ENCODE results near the gene SHC4.
A peak's percentile ranks its signal among the peaks of the same experiment; 100 is the strongest.
"Not testable (repeated sequence)": the region's sequence is repeated elsewhere in the genome, so short reads cannot be mapped to it uniquely, and the experiment has no call there.

Gene SHC4

DNA sequence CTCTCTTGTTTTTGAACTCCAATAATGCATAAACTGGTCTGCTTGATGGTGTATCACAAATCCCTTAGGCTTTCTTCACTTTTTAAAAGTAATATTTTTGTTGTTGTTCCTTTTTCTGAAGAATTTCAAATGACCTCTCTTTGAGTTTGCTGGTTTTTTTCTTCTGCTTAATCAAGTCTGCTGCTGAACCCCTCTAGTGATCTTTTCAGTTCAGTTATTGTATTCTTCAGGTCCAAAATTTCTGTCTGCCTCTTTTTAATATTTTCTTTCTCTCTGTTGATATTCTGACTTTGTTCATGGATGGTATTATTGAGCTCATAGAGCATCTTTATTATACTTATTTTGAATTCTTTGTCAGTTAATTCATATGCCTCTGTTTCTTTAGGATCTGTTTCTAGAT is 131.1 kb downstream of the SHC4 start:
- DNase-seq = no peak

DNA sequence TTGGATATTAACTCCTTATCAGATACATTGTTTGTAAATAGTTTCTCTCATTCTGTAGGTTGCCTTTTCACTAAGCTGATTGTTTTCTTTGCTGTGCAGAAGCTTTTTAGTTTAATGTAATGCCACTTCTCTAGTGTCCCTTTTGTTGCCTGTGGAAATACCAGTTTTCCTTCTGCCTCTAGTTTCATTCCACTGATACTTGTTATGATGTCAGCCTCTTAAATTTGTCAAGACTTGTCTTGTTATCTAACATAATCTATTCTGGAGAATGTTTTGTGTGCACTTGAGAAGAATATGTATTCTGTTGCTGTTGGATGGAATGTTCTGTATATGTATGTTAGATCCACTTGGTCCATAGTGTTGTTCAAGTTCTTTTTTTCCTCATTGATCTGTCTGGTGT is 134.8 kb downstream of the SHC4 start:
- DNase-seq = no peak

DNA sequence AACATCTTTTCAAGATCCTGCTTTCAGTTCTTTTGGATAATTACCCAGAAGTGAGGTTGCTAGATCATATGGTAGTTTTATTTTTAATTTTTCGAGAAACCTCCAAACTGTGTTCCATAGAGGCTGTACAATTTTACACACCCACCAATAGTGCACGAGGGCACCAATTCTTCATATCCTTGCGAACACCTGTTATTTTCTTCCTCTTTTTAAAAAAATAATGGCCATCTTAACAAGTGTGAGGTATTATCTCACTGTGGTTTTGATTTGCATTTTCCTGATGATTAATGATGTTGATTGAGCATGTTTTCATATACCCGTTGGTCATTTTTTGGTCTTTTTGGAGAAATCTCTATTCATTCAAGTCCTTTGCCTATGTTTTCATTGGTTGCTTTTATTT is 135.2 kb downstream of the SHC4 start:
- DNase-seq = no peak

DNA sequence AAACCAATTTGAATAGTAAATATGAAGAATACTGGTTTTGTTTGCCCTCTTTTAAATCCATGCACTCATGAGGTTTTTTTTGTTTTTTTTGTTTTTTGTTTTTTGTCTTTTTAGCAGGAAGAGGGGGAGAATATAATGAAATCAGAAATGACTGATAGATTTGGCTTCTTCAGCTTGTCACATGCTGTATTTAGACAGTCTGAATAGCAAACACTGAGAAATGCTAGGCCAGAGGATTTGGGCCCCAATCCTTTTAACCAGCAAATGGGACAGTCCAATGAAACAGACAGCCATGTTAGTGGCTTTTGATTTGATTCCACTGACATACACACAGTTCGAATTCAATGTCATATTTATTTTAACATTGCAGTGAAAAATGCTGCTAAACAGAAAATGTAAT is 138.6 kb downstream of the SHC4 start:
- no peak for DNase-seq

DNA sequence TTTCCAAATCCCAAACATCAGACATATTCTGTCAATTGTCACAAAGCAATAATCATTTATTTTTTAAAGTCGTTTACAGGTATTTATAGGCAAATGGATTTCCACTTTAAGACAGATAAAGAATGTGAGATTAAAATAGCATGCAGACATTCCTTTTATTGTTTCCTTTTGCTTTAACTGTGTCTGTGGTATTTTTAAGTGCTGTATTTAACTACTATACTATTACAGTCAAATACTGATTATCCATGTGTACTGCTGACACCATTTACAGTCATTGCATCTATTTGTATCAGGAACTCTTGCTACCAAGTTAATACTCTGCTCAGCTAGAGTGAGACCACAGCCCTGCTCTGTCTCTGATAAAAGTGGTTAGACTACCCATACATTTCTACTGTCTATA is 140.0 kb downstream of the SHC4 start:
- no peak for DNase-seq

DNA sequence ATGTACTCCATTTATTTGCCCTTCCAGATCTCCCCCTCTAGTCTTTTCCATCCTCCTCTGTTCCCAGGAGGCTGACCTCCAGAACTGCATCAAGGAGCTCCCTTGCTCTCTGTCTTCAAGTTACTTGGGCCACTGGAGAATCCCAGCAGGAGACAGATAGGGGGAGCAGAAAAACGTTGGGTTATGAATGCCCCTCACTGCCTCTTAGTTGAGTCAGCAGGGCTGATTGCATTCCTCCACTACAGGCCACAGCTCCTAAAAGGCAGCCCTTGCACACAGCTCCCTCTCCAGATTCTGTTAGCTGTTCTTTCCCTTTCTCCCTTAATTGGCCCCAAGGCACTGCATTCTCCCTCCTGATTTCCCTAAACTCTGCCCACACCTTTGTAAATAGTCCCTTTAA is 140.5 kb downstream of the SHC4 start:
- DNase-seq = no peak

DNA sequence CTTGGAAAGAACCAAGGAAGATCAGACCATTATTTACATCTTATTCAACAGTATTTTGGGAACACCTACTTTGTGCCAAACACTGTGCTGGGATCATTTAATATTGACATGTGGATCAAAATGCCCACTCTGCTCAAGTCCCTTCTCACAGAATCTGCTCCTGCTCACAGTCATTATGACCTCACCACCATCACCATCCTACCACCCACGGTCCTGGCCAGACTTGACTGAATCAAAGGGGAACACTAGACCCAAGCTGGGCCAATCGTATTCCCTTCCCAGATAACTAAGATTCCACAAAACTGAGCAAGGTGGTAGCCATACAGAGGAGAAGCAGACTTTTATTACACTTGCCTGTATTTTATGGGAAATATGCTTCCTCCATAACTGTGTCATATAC is 149.4 kb downstream of the SHC4 start:
- no peak for DNase-seq

DNA sequence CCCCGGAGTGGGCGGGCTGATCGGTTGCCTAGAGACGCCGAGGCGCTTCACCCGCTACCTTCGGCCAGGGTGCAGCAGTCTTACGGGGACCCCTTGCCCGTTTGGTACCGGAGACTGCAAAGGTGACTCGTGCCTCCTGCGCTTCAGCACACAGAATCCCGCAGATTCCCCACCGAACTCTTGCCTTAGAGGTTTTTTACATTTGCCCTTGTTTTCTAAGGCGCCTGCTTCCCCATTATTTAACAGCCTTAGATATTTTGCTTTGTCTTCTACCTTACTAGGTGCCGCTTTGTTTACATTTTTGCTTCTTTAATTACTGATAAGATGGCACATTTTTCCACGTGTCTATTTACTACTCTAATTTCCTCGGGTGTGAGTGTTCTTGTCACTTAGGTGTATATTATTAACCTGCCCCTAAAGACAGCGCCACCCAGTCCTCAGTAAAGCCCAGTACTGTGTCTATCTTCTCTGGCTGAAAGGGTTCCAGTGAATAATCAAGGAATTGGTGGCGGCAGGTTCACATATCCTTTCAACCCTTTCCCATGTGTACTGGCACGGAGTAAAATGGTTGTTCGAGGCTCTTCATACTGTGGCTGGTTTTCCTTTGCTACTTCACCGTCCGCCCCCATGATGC is 152.3 kb downstream of the SHC4 start:
- no peak for DNase-seq

DNA sequence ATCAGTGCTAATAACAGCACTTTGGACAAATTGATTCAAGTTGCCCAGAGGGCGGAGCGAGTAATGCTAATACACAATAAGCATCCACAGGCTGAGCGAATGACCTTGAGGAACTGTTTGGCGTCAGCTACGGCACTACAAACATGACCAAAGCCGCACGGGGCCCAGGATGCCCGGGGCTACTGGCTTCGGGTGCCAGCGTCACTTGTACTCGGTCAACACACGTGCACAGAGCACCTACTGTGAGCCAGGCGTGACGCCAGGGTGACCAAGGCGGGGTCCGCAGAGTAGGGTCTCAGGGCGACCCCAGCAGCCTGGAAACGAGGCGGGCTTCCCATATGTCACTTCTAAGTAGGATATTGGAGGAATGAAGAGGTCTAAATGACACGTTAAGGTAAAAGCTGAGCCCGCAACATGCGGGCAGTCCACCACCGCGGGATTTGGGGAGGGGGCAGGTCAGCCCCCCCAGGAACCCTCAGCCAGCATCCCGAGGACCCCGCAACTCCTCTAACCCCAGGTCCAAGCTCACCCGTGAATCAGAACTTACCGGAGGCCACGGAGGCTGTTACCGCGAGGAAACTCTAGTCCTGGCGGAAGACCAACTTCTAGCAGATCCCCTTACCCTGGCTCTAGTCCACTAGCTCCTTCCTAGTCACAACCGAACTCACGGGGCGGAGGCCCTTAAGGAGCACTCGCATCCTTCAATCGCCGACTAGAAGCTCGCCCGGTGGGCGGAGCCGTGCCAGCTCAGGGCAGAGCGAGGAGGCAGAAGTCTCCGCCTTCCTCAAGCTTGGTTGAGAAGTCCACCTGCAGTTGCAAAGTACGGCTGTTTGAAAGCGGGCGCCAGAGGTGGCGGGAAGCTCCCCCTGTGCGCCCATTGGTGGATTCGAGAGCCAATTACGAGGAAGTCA is 153.1 kb downstream of the SHC4 start, which contains the start of gene CEP152:
CEP152 (minus strand) TSS at position 656 of the 911 bp plus-strand sequence. CDS start 5,420 bp downstream, outside the sequence.
- peak; percentile 99 for DNase-seq

DNA sequence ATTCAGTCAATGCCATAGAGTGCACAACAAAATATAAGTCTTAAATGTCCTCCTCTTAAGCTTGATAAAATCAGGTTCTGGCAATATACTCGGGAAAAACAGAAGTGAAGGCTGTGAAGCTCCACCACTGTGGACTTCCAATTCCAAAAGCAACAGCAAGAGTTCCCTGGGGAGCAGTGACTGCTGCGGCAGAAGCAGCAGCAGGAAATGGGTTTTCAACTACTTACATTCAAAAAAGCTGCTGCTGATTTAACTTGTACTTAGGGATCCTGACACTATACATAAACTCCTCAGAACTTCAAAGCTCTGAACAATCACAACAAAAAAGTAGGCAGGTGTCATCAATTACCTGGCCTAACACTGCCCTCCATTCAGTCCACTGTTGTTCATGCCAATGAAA is 157.6 kb downstream of the SHC4 start:
- DNase-seq = peak; percentile 27

DNA sequence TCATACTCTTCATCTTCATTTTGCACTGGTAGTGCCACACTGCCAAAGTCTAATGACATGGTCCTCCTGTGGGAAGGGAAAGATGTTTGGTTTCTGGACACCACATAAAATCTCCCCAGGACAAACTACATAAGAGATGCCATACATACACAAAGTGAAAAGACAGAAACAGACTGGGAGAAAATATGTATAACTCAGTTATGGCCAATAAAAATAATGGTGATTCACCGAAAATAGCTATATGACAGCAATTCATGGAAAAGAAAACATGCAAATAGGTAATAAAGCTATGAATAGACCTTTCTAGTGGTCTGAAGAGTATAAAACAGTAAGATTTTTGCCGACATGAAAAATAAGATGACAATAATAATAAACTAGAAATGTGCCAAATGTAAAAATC is 158.1 kb downstream of the SHC4 start:
- DNase-seq = no peak

DNA sequence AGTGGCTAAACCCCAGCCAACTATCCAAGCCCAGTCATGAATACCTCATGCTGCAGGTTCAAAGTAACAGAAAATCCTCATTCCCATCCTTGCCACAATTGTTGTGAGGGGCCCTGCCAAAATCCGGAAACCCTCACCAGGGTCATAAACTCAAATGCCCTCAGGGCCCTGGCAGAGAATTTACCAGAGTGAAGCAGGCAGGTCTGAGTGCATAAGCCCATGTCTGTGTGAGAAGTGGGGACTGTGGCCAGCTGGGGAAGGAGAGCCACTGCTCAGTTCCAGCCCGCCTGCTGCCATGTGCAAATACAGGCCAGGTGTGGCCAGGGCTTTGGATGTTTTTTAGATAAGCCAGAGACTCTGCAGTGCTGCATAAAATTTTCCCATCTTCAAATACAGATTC is 159.8 kb downstream of the SHC4 start:
- no peak for DNase-seq

DNA sequence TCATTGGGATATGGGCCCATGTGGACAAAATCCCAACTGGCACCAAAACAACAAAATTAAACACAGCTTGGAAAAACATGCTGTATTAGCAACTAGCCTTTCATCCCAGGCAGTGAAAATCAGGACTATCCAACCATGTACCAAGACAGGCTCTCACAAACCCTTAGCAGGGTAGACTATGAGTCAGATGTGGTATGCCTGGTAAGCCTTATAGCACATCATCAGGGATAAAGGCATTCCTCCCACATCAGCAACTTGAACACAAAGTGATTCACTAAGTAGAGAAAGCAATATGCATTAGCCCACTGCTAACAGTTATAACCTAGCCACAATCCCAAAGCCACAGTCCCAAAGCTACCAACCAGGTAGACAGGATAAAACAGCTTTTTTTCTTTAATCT is 160.9 kb downstream of the SHC4 start:
- no peak for DNase-seq

DNA sequence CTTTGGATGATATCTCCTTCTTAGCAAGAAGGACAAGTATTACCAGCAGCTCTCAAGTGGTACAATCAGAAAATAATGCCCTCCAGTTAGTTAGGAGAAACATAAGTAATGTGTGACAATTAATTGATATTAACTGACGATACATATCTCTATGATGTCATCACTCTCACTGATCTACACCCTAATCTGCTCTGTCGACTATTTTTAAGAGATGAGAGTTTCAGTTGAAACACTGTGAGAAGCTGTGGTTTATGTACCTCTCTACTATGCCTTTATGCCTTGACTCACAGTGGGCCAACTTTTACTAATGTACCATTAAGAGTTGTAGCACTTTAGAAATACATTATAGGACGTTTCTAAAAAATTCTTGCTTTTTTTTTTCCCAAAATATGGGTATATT is 161.5 kb downstream of the SHC4 start:
- no peak for DNase-seq

DNA sequence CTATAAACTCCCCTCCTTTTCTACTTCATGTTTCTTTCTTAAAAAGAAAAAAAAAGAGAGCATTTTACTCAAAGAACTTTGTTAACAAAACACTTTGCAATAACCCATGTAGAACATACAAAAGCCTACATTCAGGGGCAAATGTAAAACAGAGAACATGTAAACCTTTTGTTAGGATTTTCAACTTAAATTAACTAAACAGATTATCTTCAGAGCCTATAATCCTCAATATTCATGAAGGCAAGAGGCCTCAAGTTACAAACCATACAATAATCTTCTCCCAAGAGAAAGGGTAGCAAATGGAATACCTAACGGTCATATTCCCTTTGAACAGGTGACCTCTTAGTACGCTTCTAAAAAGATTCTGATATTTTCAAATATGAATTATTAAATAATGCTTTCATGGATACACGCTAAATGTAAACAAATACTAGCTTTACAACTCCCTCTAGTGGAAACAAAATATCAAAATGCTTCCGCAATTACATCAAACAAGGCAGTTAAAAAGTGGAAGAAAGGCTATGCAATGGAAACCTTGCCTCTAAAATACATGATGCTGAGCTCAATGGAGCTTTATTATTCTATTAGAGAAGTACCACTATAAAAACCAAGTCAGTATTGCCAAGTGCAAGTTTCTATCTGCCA is 162.8 kb downstream of the SHC4 start:
- DNase-seq = no peak

DNA sequence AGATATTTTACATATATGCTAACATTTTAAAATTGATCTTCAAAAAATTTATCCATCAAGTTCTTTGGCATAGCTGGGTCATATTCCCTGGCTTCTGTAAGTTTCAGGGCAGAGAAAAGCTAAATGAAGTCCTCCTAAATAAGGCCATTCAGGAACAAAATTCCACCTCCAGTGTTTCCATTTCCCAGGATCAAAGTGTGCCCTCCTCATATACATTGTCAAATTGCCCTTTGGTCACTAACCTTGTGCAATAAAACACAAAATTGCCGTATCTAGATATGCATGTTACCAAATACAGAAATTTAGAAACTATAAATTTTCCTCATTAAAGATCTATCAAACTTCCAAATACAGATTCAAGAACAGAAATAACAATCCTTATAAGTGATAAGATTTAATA is 163.5 kb downstream of the SHC4 start:
- DNase-seq = no peak

DNA sequence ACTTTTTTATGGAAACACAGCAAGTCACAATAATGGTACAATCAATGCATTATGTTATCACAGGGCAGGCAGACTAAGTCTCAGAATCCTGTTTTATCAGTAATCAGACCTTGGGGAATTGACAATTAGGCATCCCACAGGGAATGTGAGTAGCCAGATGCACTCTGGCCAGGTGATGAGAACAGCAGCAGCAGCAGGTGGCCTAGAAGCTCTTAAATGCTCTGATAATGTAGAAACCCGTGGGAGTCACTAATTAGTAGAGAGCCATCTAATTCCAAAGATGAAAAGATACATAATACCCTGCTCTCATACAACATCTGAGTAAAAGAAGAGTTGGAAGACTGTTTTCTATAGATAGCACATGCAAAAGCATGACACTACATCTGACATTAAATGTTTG is 165.4 kb downstream of the SHC4 start:
- no peak for DNase-seq

DNA sequence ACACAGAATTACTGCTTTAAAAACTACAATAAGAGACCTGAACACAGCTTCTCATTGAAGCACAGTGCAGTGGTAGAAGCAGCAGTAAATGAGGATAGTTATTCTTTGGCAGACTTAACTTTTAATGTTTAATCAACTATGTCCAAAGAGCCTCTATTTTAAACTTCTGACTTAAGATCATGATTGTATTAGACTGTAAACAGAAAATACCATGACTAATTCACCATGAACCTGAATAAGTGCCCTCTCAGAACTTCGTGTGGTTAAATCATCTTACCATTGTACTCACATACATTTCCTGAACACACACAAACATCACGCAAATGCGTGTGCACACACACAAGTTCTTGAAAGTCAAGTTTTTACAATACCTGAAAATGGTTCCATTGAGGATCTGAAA is 166.8 kb downstream of the SHC4 start:
- no peak for DNase-seq

DNA sequence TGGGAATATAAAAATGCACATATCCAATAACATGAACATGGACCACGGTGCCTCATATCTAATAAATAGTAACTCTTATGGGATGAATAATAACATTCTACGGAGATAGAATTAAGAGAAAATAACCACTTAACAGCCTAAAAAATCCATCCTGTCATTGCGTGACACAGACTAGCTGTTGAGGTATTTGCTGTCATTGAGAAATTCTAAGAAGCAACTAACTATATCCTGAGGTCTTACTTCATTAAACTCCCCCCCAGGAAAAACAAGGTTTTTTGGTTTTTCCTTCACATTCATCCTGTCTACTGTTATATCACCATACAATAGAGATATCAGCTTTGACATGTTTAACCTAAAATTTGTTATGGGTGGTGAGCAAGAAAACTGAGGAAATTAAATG is 167.2 kb downstream of the SHC4 start:
- no peak for DNase-seq

DNA sequence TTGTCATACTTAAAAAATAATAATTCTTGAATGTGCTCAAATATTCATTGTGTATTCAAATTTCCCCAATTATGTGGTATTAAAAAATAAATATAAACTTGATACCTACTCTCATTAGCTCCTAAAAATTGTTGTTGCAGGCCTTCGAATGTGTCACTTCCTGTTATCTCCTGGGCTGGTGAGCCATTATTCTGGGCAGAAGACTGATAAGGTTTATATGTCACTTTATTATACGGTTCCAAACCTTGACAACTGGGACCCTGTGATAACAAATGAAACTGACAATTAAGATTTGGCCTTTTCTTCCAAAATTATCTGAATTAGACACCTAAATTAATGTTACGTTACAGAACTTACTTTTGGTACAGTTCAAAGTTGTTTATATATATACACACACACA is 167.8 kb downstream of the SHC4 start:
- DNase-seq = no peak

DNA sequence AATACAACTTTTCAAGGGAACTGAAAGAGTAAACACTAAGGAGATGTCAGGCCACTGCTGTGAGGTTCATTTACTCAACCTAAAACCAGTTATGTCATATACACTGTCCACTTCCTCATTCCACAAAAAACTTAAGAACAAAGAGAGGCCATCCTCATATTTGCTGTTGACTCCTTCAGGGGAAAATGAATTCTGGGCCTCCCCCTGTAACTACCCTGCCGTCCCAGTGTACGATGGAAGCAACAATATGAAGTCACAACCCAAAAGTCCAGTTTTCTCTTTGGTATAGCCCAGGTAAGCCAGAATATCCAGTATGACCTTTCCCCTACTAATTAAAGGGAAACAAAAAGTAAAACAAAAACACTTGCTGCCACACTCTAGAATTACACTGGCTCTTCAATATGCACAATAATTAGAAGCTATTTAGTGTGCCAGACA is 169.0 kb downstream of the SHC4 start:
- DNase-seq = no peak

DNA sequence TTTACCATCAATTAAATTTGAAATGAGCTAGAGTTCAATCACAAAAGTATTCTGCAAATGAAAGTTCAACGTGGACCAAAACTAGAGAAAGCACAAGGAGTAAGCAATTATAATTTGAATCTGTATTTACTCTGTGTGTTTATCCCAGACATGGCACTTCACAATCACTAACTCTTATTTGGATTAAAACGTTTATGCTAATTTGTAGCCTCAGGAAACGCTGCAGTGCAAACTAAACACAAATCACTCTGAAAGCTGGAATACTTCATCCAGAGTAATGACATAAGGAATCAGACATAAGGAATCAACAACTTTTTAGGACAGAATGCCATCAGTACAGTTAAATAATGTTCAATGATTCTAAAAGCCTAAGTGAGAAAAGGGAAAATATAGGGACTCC is 171.3 kb downstream of the SHC4 start:
- no peak for DNase-seq

DNA sequence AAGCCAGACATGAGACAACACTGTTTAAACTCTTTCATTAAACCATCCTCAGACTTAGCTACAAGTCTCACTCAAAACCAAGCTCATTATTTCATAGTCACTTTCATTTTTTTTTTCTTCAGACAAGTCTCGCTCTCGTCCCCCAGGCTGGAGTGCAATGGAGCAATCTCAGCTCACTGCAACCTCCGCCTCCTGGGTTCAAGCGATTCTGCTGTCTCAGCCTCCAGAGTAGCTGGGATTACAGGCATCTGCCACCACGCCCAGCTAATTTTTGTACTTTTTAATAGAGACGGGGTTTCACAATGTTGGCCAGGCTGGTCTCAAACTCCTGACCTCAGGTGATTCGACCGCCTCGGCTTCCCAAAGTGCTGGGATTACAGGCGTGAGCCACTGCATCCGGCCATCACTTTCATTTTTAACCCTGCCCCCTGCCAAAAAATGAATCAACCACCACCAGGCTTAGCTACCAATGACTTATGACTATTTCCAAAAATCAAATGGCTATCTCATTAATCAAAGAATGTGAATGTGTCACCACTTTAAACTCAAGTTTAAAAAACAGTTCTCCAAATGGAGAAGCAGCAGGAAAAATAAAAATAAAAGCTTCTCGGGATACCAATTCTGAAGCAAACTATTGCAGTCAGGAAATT is 173.1 kb downstream of the SHC4 start:
- not testable (repeated sequence) for DNase-seq

Measured in right hindlimb (tissue), 1 donor.